GM19324 (cell line): Measurements from ENCODE around the gene ZC3H7B.

Source experiments
- ATAC-seq: cut with Tn5 transposase; IDR thresholded peaks from one replicate; pipeline ENCODE4 v1.9.1; 2021; ENCODE audit warnings: mild to moderate bottlenecking, moderate library complexity; ENCODE audit not compliant: unreplicated experiment, low FRiP score

The ZC3H7B gene

GRCh38 chr22:41324821-41325528, 23.6 kb downstream of the ZC3H7B start:
- ATAC-seq = no peak

GRCh38 chr22:41327124-41327523, 25.8 kb downstream of the ZC3H7B start:
- ATAC-seq = no peak

GRCh38 chr22:41330169-41330568, 28.8 kb downstream of the ZC3H7B start:
- ATAC-seq = no peak

- no peak for ATAC-seq
Measured at GRCh38 chr22:41332217-41332939, 31.1 kb downstream of the ZC3H7B start.

- no peak for ATAC-seq
Measured at GRCh38 chr22:41333806-41334205, 32.5 kb downstream of the ZC3H7B start.

- ATAC-seq = no peak
Measured at GRCh38 chr22:41334215-41334614, 32.9 kb downstream of the ZC3H7B start.

- no peak for ATAC-seq
Measured at GRCh38 chr22:41334951-41335635, 33.8 kb downstream of the ZC3H7B start.

- no peak for ATAC-seq
Measured at GRCh38 chr22:41338614-41339212, 37.4 kb downstream of the ZC3H7B start.

- ATAC-seq = no peak
Measured at GRCh38 chr22:41339823-41340222, 38.5 kb downstream of the ZC3H7B start.

- ATAC-seq = no peak
Measured at GRCh38 chr22:41340357-41340756, 39.0 kb downstream of the ZC3H7B start.

GRCh38 chr22:41341012-41341411, 39.7 kb downstream of the ZC3H7B start:
- no peak for ATAC-seq

GRCh38 chr22:41341990-41342389, 40.7 kb downstream of the ZC3H7B start:
- ATAC-seq = no peak

GRCh38 chr22:41343300-41343699, 42.0 kb downstream of the ZC3H7B start:
- ATAC-seq = no peak

- no peak for ATAC-seq
Measured at GRCh38 chr22:41343717-41344116, 42.4 kb downstream of the ZC3H7B start.

GRCh38 chr22:41344189-41344788, 43.0 kb downstream of the ZC3H7B start:
- no peak for ATAC-seq

GRCh38 chr22:41345807-41346335, 44.5 kb downstream of the ZC3H7B start:
- ATAC-seq = no peak

- no peak for ATAC-seq
Measured at GRCh38 chr22:41347066-41347859, 45.9 kb downstream of the ZC3H7B start.

- ATAC-seq = no peak
Measured at GRCh38 chr22:41348964-41349484, 47.7 kb downstream of the ZC3H7B start.

GRCh38 chr22:41350087-41350486, 48.8 kb downstream of the ZC3H7B start:
- ATAC-seq = no peak
